ENCODE data around the gene VDR. TPM values are rescaled to one million over a fixed set of nuclear protein-coding genes. Genes with fewer than 3 reads are reported as not detected.

Gene VDR
- total and polyA plus RNA-seq, 8 donors, result 1.1 to 32.1 (median 2.2) TPM

GRCh38 chr12:47868552-47869031, 36.2 kb downstream of the VDR start:
- intact Hi-C loops (cut with DNase I), result no loop called here
- Histone ChIP-seq H3K27ac (no peak overlapping the region), H3K4me3 (no peak overlapping the region), H3K27me3 (no peaks in the 10 kb centered on the region), H3K36me3 (peaks cover 0 to 15% of the 10 kb centered on the region in 2 donors), H3K4me1 (peaks cover 0 to 23% of the 10 kb centered on the region in 2 donors), H3K9me3 (no peaks in the 10 kb centered on the region)
- DNase-seq, result no peak
- no peak for TF ChIP-seq CTCF (IDR thresholded peaks at IDR 0.05)
- ATAC-seq, result peak; percentile 22

GRCh38 chr12:47868041-47868440, 36.8 kb downstream of the VDR start:
- Histone ChIP-seq H3K36me3 (peaks cover 0 to 20% of the 10 kb centered on the region in 2 donors), H3K4me3 (no peak overlapping the region), H3K27me3 (no peaks in the 10 kb centered on the region), H3K27ac (no peak overlapping the region), H3K9me3 (no peaks in the 10 kb centered on the region), H3K4me1 (peaks cover 0 to 23% of the 10 kb centered on the region in 2 donors)
- DNase-seq (no peak), ATAC-seq (no peak)
- no peak for TF ChIP-seq CTCF (IDR thresholded peaks at IDR 0.05)
- intact Hi-C loops (cut with DNase I), result no loop called here

GRCh38 chr12:47867495-47867941, 37.3 kb downstream of the VDR start:
- Histone ChIP-seq H3K9me3 (no peaks in the 10 kb centered on the region), H3K4me3 (no peak overlapping the region), H3K36me3 (peaks cover 0 to 25% of the 10 kb centered on the region in 2 donors), H3K4me1 (peaks cover 0 to 23% of the 10 kb centered on the region in 2 donors), H3K27me3 (no peaks in the 10 kb centered on the region), H3K27ac (no peak overlapping the region)
- peak; percentile 38 for ATAC-seq
- intact Hi-C loops (cut with DNase I), result no loop called here
- TF ChIP-seq CTCF (IDR thresholded peaks at IDR 0.05), result no peak
- no peak for DNase-seq

- no peak for TF ChIP-seq CTCF (IDR thresholded peaks at IDR 0.05)
- no peak overlapping the region for H3K4me3 ChIP-seq
- H3K9me3 ChIP-seq, result no peaks in the 10 kb centered on the region
- intact Hi-C loops (cut with DNase I), result no loop called here
- peaks cover 0 to 49% of the 10 kb centered on the region in 2 donors for H3K36me3 ChIP-seq
- no peak overlapping the region for H3K27ac ChIP-seq
- H3K4me1 ChIP-seq, result peaks cover 0 to 12% of the 10 kb centered on the region in 2 donors
- DNase-seq (no peak), ATAC-seq (no peak)
- H3K27me3 ChIP-seq, result no peaks in the 10 kb centered on the region
Measured at GRCh38 chr12:47864646-47865235, 40.1 kb downstream of the VDR start.

GRCh38 chr12:47863985-47864384, 40.8 kb downstream of the VDR start:
- no peak overlapping the region for H3K4me3 ChIP-seq
- no peak for ATAC-seq
- no peak for TF ChIP-seq CTCF (IDR thresholded peaks at IDR 0.05)
- H3K9me3 ChIP-seq, result no peaks in the 10 kb centered on the region
- H3K27me3 ChIP-seq, result no peaks in the 10 kb centered on the region
- H3K27ac ChIP-seq, result no peak overlapping the region
- peaks cover 0 to 49% of the 10 kb centered on the region in 2 donors for H3K36me3 ChIP-seq
- intact Hi-C loops (cut with DNase I), result no loop called here
- no peak for DNase-seq
- peaks cover 0 to 12% of the 10 kb centered on the region in 2 donors for H3K4me1 ChIP-seq

Measured in left lung (tissue), 10 donors.